GM19397 (cell line): ENCODE results near the gene NTM.
"Not testable (repeated sequence)": the region's sequence is repeated elsewhere in the genome, so short reads cannot be mapped to it uniquely, and the experiment has no call there.

Experiments used
- ATAC-seq: cut with Tn5 transposase; IDR thresholded peaks from one replicate; pipeline ENCODE4 v1.9.1; 2021; ENCODE audit warnings: mild to moderate bottlenecking, moderate library complexity; ENCODE audit not compliant: unreplicated experiment

NTM gene

DNA sequence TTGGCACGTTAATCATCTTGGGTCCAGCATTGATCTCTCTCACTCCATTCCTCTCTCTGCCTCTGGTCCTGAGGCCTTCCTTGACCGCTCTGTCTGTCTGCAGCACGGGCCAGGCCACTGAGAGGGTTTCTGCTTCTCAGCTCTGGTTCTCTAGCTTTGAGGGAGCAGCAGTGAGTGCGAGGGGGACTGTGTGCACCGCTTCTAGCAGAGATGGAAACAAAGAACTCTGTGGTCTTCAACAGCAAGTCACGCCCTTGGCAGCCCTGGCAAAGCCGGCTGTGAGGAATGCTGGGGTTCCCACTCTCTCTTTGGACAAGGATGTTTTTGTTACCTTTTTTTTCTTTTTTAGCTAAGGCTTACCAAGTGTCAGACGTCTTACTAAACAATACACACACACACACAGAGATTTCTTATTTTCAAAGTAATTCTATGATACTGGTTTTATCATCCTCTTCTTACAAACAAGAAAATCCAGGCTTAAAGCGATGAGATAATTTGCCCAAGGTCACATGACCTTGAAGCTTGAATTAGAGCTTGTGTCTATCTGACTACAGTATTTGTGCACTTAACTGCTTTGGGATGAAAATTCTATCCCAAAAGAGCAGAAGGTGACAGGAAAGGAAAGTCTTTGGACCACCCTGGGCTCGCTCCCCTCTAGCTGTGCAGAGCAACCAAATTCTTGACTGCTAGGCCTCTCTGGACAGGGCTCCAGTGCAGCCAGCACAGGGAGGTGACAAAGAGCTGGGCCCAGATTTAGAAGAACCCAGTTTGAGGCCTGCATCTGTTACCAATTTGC, 293.2 kb downstream of the NTM start:
- no peak for ATAC-seq

DNA sequence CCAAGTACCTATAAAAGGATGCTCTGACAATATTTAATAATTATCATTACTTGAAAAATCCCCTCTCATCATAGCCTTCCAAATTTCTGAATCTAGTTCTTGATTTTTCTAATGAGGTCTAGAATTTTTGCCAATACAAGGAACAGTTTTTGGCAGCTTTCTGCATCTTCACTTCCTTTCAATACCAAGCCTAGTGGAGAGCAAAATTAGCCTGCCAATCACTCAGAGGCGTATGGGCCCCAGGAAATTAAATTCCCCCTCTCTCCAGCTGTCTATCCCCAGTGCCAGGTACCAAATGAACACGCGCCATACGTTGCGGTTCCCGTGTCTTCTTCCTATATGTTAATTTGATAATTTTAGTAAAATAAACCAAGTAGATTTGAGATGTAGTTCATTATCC, 293.9 kb downstream of the NTM start:
- ATAC-seq = no peak

- ATAC-seq = no peak
Measured at GRCh38 chr11:131664816-131665215, 294.4 kb downstream of the NTM start.

GRCh38 chr11:131665344-131665968, 295.0 kb downstream of the NTM start:
- ATAC-seq = no peak

- ATAC-seq = no peak
Measured at GRCh38 chr11:131666006-131666405, 295.6 kb downstream of the NTM start.

- ATAC-seq = no peak
Measured at GRCh38 chr11:131666617-131667016, 296.2 kb downstream of the NTM start.

GRCh38 chr11:131667566-131667965, 297.2 kb downstream of the NTM start:
- ATAC-seq = no peak

DNA sequence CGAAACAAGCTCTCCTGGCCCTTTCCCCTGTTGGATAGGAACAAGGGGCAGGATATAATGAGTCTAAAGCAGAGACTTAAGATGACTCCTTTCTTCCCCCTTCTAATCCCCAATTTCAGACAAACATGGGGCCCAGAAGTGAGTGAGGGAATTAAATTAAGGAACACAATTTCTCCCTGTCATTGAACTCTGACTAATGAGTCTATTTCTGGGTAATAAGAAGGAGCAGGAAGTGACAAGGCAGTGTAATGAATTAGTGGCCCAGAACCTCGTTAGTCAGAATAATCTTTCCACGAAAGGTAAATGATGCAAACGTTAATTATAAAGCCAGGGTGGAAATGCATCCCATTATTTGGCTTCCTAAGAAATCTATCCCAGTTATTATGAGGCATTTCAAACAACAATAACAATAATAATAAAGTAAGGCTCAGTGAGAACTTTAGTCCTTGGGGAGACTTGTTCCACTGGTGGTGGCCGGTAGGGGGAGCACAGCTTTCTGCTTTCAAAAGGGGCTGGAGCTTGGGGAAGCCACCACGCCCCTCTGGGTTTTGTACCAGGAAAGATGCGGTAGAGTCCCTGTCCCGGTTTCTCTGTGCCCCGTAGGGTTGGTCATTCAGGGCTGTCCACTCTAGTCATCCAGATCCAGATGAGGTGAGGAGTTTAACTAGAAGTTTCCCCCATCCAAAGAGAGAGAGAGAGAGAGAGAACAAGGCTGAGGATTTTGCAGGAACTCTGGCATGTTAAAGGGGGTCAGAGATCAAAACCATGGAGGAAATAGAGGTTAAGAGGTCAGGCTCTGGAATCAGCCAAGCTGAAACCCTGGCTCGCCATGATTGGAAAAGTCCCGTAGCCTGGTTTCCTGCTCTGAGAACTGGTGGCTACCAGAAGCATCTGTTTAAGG, 298.3 kb downstream of the NTM start:
- peak; percentile 75 for ATAC-seq

GRCh38 chr11:131669401-131669780, 299.0 kb downstream of the NTM start:
- no peak for ATAC-seq

GRCh38 chr11:131670876-131671275, 300.5 kb downstream of the NTM start:
- no peak for ATAC-seq

- no peak for ATAC-seq
Measured at GRCh38 chr11:131671320-131671719, 300.9 kb downstream of the NTM start.

GRCh38 chr11:131671734-131672133, 301.3 kb downstream of the NTM start:
- ATAC-seq = no peak

DNA sequence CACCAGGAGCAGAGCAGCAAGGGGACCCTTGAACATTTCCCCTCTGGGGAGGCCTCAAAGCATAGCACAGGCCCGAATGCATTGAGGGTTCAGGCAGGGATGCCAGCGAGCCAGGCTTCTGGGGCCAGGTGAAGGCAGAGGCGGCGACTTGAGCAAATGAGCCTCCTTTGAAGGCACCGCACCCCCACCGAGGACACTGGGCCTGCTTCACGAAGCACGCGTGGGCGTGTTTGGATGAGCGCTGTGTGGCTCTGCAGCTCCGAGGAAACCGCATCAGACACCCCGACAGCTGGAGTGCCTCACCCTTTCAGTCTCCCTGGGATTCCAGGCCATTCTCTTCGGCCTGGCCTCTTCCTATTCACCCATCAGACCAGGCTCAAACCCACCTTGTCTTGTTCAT, 301.8 kb downstream of the NTM start:
- ATAC-seq = no peak

GRCh38 chr11:131674051-131674755, 303.8 kb downstream of the NTM start:
- ATAC-seq = peak; percentile 65

DNA sequence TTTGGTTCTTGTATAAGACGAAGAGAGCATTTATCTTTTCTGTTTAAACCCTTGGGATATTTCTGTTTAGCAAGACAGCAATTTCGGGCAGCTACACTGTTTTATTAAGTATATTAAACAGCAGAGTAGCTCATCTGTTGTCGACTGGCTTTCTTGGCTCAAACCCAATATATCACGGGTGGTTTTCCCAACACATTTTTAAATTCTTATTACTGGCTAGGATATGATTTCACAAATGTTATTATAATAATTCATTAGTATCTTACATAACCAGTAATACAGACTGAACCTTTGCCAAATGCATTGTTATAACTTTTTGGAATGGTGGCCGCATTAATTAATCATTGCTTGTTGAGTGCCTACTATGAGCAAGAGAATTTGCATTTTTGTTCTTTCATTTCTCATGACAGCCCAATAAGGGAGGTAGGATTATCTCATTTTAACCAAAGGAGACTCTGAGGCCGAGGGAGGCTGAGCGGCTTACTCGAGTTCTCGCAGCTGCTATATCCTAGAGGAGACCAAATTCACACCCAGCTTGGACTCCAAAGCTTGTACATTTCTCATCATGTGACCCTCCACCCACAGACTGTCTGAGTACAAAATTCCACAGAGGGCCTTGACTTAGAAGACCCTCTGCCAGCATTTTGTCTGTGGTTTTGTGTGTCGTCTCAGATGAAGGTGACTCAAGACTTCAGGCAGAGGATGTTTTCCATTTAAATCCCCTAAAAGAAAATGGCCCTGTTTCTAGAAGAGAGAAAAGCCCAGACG, 304.9 kb downstream of the NTM start:
- ATAC-seq = no peak

- no peak for ATAC-seq
Measured at GRCh38 chr11:131677828-131678470, 307.5 kb downstream of the NTM start.

GRCh38 chr11:131678658-131679340, 308.4 kb downstream of the NTM start:
- no peak for ATAC-seq

GRCh38 chr11:131680448-131680847, 310.0 kb downstream of the NTM start:
- ATAC-seq = not testable (repeated sequence)

- ATAC-seq = no peak
Measured at GRCh38 chr11:131681920-131682319, 311.5 kb downstream of the NTM start.
